Pancreas (tissue), 10 donors: Measurements from ENCODE around the gene SH2D4B. TPM values are rescaled to one million over a fixed set of nuclear protein-coding genes. Genes with fewer than 3 reads are reported as not detected.

Experiments
- ATAC-seq, 4 donors: fragments of 200-7000 bp; cut with Tn5 transposase; one replicate each; pipeline versions ENCODE4 v1.8.0 to v1.9.1; 2020; ENCODE audit warnings: mild to moderate bottlenecking in 4 of 4, moderate library complexity in 4 of 4
- DNase-seq, 6 donors: peaks; one replicate each; pipeline ENCODE4 v3.0.0-alpha.2; 2020
- FAIRE-seq: peaks from 2 replicates; lab custom pipeline; 2012; peaks lifted over from hg19 to GRCh38; lab: Jason Lieb, UNC
- H3K27ac ChIP-seq, 4 donors: fragments of 200-600 bp; sonication (generic); 1 replicate in 3 of 4; 2 replicates in 1 of 4; pipeline versions ENCODE4 v1.5.0 to v1.8.0; 2020
- H3K27me3 ChIP-seq, 4 donors: fragments of 200-600 bp; one replicate each; pipeline ENCODE4 v1.8.0; 2021
- H3K36me3 ChIP-seq, 3 donors: fragments of 200-600 bp; sonication (generic) in 1 of 3; one replicate each; pipeline versions ENCODE4 v1.5.0 to v1.8.0; 2020 to 2021
- H3K4me1 ChIP-seq, 3 donors: fragments of 200-600 bp; one replicate each; pipeline ENCODE4 v1.8.0; 2021
- H3K4me3 ChIP-seq, 4 donors: fragments of 200-600 bp; sonication (generic) in 2 of 4; one replicate each; pipeline versions ENCODE4 v1.5.0 to v1.8.0; 2020 to 2021
- H3K9me3 ChIP-seq, 4 donors: fragments of 200-600 bp; one replicate each; pipeline ENCODE4 v1.8.0; 2021
- CTCF ChIP-seq, 4 donors: fragments of 200-600 bp; sonication (generic) in 3 of 4; IDR thresholded peaks; one replicate each; pipeline versions ENCODE4 v1.5.0 to v1.8.0; 2021; ENCODE audit warnings: antibody characterized with exemption in 4 of 4
- WGBS, 2 donors: extraction: QIAGEN DNeasy Blood & Tissue Kit; methylation state at CpG; one replicate each; pipeline ENCODE4 v1.1.7; 2013; 5-methylcytosine and 5-hydroxymethylcytosine counted together
- intact Hi-C, 3 donors: fragments of 100-400 bp; cut with DNase I; formaldehyde crosslinking; loops; one replicate each; pipeline versions ENCODE4 v1.11.1 to v1.14.2; 2022
- polyA plus RNA-seq, 2 donors: library from polyadenylated mRNA; stranded (reverse); fragments of 200-250 nt; gene quantifications; one replicate each; pipeline ENCODE4 v1.2.3, GENCODE V29; 2013
- total RNA-seq, 6 donors: library from RNA; stranded (reverse); fragmentation: NEBNext Ultra II Directional in 4 of 6; extraction: Animal tissue kit (Norgen Biotek cat#: 25700) in 4 of 6; gene quantifications; one replicate each; pipeline versions ENCODE4 v1.2.1 to v1.2.4, GENCODE V29; 2021 to 2023
- donor health status: healthy with polysubstance abuse.
- donor health status: DM: no; HTN: no; CAD: no; lungs with moderate emphysema.
- donor health status: DM: no; HTN: no; CAD: no.
- donor health status: control.
- donor health status: control.
- donor health status: Bipolar disorder and iron deficiency.
- donor health status: DM: yes; HTN: yes; CAD: no.
- donor health status: DM: no; HTN: no; CAD: no.
- donor health status: DM: no; HTN: no; CAD: no.
- donor health status: DM: yes; HTN: yes; CAD: no.

Gene SH2D4B
- total and polyA plus RNA-seq, 8 donors = 0.02 TPM; not detected in 7

DNA sequence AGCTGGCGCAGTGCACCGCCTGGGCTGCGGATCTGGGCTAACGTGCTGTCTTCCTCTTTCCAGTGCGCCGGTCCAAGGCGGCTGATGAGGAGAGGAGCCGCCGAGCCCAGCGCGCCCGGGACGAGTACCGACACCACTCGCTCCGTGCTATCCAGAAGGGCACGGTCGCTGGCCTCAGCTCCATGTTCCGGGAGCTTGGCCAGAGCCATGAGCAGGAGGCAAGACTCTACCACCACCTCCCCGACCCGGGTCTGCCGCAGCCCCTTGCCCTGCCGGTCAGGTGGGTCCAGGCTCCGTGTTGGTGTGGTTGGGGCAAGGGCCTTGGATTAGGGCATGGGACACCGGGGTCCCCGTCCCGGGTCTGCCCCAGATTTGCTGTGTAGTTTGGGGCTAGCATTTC, 65.8 kb downstream of the SH2D4B start:
- H3K9me3 ChIP-seq = no peaks in the 10 kb centered on the region
- FAIRE-seq (no peak), DNase-seq (peak in 1 of 6 donors; percentile 71), ATAC-seq (no peak)
- no peak for TF ChIP-seq CTCF (IDR thresholded peaks at IDR 0.05)
- H3K4me1 ChIP-seq = no peaks in the 10 kb centered on the region
- no peaks in the 10 kb centered on the region for H3K27me3 ChIP-seq
- no peak overlapping the region for H3K27ac ChIP-seq
- WGBS, 2 donors = 91 to 96% methylated on average over 27 of the region's 27 CpGs
- intact Hi-C loops = no loop called here
- no peaks in the 10 kb centered on the region for H3K36me3 ChIP-seq
- no peak overlapping the region for H3K4me3 ChIP-seq

DNA sequence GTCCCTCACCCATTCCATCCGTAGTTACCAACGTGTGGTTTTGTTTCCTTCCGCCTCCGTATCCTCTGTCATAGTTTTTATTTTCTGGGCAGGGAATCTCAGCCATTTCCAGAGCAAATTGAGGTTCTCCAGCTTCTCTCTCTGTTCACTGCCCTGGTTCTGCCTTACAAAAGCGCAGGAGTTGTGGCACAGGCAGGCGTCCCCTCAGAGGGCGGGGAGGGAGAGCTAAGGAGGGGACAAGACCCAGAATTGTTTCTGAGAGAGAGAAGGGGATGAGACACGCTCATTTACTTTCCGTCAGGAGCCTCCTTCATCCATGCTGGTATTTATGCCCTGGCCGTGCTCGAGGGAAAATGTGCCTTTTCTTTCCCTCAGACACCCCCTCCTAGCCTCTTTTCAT, 71.0 kb downstream of the SH2D4B start:
- Histone ChIP-seq H3K4me3 (no peak overlapping the region), H3K4me1 (no peaks in the 10 kb centered on the region), H3K9me3 (no peaks in the 10 kb centered on the region), H3K27ac (no peak overlapping the region), H3K27me3 (no peaks in the 10 kb centered on the region), H3K36me3 (no peaks in the 10 kb centered on the region)
- intact Hi-C loops = no loop called here
- ATAC-seq = no peak
- no peak for FAIRE-seq
- 40 to 42% methylated on average over 11 of the region's 11 CpGs for whole genome bisulfite sequencing, 2 donors
- DNase-seq = no peak
- no peak for TF ChIP-seq CTCF (IDR thresholded peaks at IDR 0.05)

DNA sequence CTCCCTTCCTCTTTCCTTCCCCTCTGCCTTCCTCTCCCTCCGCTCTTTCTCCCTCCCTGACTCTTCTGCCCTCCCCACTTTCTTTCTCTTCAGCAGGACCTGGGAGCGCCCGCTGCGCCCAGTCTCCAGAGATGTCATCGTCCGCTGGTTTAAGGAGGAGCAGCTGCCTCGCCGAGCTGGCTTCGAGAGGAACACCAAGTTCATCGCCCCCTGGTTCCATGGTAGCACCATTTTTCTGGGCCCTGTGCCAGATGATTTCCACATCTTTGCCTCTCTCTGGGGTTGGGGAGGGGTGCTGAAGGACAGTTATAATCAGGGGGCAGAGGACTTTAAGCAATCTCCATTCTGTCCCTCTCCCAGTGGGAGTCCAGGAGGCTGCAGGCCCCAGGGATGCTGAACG, 71.6 kb downstream of the SH2D4B start:
- Histone ChIP-seq H3K9me3 (no peaks in the 10 kb centered on the region), H3K4me1 (no peaks in the 10 kb centered on the region), H3K36me3 (no peaks in the 10 kb centered on the region), H3K4me3 (no peak overlapping the region), H3K27me3 (no peaks in the 10 kb centered on the region), H3K27ac (no peak overlapping the region)
- FAIRE-seq (no peak), ATAC-seq (no peak), DNase-seq (no peak)
- no peak for TF ChIP-seq CTCF (IDR thresholded peaks at IDR 0.05)
- WGBS, 2 donors = 81 to 85% methylated on average over 11 of the region's 11 CpGs
- intact Hi-C loops = no loop called here

- Histone ChIP-seq H3K4me1 (no peaks in the 10 kb centered on the region), H3K9me3 (no peaks in the 10 kb centered on the region), H3K36me3 (no peaks in the 10 kb centered on the region), H3K4me3 (no peak overlapping the region), H3K27me3 (no peaks in the 10 kb centered on the region), H3K27ac (no peak overlapping the region)
- WGBS, 2 donors = 60 to 72% methylated on average over 6 of the region's 6 CpGs
- ATAC-seq = no peak
- no peak for TF ChIP-seq CTCF (IDR thresholded peaks at IDR 0.05)
- no peak for FAIRE-seq
- intact Hi-C loops = no loop called here
- no peak for DNase-seq
Observed at GRCh38 chr10:80611481-80612185, 73.9 kb downstream of the SH2D4B start.

- FAIRE-seq = no peak
- Histone ChIP-seq H3K27me3 (no peaks in the 10 kb centered on the region), H3K27ac (no peak overlapping the region), H3K36me3 (no peaks in the 10 kb centered on the region), H3K9me3 (no peaks in the 10 kb centered on the region), H3K4me3 (no peak overlapping the region), H3K4me1 (no peaks in the 10 kb centered on the region)
- no peak for ATAC-seq
- no peak for TF ChIP-seq CTCF (IDR thresholded peaks at IDR 0.05)
- 68 to 74% methylated on average over 3 of the region's 3 CpGs for WGBS, 2 donors
- intact Hi-C loops = no loop called here
- DNase-seq = no peak
Observed at GRCh38 chr10:80612261-80612660, 74.6 kb downstream of the SH2D4B start.
